Activated CD8-positive, alpha-beta memory T cell treated with anti-CD3 and anti-CD28 coated beads, Interleukin-2, amount 50 U/mL, for 48 hours (primary cell): ENCODE measurements around the gene CYB561D1.

Experiments
- DNase-seq: peaks from one replicate; pipeline ENCODE4 v3.0.0-alpha.2; 2020

CYB561D1 gene

DNA sequence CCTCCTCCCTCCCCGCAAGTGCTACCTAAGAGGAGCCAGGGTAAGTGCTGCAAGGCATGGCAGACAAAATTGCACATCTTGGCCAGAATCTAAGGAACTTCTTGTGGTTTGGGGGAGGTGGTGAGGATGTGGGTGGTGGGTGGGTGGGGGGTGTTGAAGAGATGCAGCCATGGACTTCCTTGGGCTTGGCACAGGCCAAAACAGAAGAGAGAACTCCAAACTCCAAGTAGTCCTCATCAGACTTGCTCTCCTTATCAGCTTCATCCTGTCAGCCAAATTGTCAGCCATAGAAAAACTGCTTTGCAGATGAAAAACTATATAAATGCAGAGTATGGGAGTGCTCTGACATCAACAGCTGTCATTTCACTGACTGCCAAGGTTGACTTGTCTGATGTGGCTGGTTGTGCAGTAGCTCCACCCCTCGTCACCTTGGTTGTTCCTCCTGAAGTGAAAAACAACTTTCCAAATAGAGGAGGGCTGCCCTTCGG is 8.5 kb downstream of the CYB561D1 start:
- no peak for DNase-seq

- DNase-seq, result peak; percentile 38
Measured at GRCh38 chr1:109503935-109504334, 10.0 kb downstream of the CYB561D1 start.

DNA sequence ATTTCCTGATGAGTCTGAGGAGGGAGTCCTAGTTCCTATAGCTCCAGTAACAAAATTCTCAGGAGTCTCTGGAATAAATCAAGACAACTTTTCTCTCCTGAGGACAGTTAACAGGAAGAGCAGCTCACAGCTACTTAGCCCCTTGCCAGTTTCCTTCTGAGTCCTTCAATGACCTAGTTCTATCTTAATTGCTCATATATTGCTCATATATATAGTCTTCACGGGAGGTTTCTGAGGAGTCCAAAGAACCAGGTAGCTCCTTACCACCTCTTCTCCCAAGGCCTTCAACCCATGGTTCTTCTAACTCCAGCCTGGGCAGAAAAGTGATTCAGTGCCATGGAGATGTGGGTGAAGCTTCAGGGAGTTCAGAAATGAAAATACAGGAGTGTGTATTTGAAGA is 11.1 kb downstream of the CYB561D1 start:
- no peak for DNase-seq

DNA sequence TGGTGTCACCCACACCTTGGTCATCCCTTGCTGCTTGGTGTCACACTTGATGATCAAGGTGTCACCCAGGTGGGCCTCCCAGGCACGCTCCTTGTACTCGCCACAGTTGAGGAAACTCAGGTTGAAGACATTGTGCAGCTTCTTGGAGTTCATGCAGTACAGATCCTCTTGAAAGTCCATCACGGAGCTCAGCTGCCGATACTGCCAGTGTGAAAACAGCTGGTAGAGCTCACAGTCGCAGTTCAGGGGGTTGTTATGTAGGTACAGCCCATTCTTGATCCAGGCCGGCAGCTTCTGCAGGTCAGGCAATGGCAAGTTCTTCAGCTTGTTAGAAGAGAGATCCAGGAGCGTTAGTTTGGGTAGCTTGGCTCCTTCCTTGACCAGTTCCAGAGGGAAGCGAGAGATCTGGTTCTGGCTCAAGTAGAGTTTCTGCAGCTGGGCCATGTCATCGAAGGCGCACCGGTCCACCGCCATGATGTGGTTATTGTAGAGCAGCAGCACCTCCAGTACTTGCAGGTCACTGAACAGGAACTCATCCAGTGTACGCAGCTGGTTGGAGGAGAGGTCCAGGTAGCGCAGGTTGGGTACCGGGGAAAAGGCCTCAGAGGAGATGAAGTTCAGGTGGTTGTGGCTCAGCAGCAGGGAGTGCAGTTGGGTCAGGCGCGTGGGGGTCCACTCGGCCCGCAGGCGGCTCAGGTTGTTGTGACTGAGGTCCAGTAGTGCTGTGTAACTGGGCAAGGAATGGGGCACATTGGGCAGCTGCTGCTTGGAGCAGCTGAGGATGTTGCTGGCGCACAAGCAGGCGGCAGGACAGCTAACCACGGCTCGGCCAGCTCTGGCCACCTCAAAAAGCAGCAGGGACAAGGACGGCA is 14.3 kb downstream of the CYB561D1 start:
- DNase-seq, result peak; percentile 50

- no peak for DNase-seq
Measured at GRCh38 chr1:109508873-109509175, 14.9 kb downstream of the CYB561D1 start.

DNA sequence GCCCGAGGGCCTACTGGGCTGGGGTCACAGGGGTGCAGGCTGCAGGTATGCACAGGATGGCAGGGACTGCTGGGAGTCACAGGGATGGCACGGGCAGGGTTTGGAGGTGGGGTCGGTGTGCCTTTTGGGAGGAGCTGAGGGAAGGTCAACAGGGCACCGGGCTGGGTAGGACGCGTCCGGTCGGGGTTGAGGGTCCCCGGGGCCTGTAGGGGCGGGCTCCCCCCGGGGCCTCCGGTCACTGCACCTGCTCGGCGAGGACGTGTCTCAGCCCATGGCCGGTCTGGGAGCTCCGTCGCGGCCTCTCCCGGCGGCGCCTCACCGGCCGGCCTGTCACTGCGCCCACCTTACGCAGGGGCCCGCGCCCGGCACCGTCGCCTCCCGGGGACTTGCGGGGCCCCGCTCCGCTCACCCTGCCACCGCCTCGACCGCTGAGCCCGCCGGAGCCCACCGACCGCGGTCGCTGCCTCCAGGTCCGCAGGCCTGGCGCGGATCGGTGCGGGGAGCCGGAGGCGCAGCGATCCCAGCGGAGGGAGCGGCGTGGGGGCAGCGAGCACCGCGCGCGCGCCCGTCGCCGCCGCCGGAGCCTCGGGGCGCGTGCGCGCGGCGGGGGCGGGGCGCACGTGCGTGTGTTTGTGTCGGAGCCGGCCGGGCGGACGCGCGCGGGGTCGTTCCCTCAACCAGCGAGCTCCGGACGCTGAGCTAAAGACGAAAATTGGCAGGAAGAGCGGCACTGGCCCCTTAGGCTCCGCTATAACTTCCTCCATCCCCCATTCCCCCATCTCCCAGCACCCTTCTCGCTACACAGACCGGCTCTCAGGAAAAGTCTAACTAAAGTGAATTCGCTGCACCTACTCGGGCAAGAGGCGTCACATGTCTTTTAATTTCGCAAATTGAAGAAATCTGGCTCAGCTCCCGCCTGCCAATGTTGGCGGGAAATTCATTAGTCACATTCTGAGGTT is 15.6 kb downstream of the CYB561D1 start, which contains the start of gene AMIGO1:
TSS of gene AMIGO1 (minus strand) at position 552 of the 959 bp plus-strand sequence. CDS start 815 bp downstream, outside the sequence.
- DNase-seq, result peak; percentile 83

- DNase-seq, result no peak
Measured at GRCh38 chr1:109513110-109513710, 19.3 kb downstream of the CYB561D1 start.

DNA sequence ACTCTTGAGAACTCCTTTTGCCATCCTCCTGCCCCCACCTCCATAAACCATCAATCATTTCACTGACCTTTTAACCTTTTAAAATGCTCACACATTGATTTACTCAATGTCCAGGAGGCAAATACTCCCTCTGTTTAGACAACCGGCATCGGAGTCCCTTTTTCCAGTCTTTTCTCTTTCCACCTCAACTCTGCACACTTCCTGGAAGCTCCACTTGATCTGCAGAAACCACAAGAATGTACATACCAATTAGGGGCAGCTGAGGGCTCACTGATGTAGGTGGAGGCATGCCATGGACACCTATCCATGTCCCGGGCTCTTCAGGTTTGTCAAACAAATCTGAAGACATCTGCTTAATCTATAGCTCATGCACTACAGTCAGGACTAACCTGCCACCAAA is 21.0 kb downstream of the CYB561D1 start:
- no peak for DNase-seq

GRCh38 chr1:109516872-109517271 is 23.0 kb downstream of the CYB561D1 start:
- no peak for DNase-seq

DNA sequence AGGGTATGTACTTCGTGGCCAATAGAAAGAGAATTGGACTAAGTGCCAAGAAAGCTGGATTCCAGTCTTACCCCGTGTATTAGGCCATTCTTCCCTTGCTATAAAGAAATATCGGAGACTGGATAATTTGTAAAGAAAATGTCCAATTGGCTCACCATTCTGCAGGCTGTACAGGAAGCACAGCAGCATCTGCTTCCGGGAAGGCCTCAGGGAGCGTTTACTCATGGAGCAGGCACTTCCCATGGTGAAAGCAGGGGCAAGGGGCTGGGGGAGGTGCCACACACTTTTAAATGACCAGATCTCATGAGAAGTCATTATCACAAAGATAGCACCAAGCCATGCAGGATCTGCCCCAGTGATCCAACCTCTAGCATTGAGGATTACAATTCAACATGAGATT is 23.4 kb downstream of the CYB561D1 start:
- no peak for DNase-seq

GRCh38 chr1:109521002-109521951 is 27.4 kb downstream of the CYB561D1 start:
- no peak for DNase-seq

GRCh38 chr1:109522026-109522425 is 28.1 kb downstream of the CYB561D1 start:
- no peak for DNase-seq

DNA sequence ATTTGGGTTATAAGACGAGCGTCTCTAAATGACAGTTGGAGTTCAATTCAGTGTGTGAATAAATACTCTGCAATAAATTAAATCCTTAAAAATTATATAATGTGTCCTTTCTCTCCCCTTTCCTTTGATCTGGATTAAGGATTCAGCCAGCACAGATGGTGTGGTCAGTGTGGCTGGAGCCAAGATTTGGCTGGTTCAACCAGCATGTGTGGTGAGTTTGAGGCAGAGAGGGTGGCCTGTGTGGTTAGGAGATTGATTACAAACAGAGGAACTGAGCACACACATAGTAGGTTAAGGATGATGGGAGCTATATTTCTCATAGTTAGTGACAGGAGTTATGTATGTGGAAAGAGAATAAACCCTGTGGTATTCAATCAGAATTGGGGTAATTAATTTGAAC is 29.8 kb downstream of the CYB561D1 start:
- no peak for DNase-seq

DNA sequence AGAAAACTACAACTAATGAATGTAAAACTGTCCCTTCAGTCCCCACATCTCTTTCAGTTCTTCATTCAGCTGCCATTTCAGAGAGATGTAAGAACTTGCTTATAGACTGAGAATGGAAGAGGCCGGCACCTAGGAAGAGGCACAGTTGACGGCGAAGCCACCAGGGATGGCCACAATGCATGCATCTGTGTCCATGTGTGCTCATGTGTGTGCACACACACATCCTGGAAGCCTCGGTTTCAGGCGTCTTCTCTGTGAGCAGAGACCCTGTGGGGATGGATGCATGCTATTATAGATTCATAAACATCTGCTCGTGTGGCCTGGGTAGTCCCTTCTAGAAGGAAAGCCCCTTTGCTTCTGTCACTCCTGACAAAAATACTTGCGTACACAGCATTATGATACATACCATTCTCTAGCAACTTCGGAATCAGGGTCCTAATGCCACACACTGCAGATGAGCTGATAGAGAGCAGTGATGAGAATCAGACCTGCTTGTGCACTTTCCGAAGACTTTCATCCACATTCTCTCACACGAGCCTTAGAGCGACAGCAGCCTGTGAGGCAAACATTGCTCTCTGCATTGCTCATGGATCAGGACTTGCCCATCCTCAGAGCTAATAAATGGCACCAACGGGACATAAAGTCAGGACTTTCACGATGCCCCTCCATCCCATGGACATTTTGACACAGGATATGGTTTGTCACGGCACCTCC is 33.4 kb downstream of the CYB561D1 start:
- no peak for DNase-seq

GRCh38 chr1:109527846-109528695 is 34.2 kb downstream of the CYB561D1 start:
- DNase-seq, result no peak

- DNase-seq, result no peak
Measured at GRCh38 chr1:109528712-109529111, 34.8 kb downstream of the CYB561D1 start.

DNA sequence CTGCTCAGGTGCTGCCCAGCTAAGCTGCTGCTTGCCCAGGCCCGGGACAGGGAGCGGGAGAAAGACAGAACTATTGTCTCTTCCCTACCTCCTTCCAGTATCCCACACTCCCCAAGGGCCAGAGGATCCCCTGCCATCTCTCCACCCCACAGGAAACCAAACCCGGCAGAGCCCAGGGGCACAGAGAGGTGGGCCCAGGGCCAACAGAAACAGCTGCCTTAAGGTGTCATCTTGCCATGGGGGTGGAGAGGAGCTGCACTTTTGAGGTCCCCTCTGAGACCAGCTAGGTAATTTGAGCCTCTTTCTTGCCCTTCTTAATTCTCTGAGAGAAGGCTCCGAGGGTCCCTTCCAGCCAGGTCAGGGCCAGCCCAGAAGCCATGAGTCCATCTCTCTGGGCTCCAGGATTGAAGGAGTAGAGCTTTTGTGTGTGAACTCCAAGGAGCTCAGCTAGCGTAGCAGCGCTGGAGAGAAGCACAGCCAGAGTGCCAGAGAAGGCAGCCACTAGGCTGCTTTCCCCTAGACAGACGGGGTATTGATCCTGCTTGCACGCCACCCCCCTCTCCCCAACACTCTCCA is 36.1 kb downstream of the CYB561D1 start:
- DNase-seq, result no peak

GRCh38 chr1:109530457-109531087 is 36.7 kb downstream of the CYB561D1 start:
- DNase-seq, result no peak

DNA sequence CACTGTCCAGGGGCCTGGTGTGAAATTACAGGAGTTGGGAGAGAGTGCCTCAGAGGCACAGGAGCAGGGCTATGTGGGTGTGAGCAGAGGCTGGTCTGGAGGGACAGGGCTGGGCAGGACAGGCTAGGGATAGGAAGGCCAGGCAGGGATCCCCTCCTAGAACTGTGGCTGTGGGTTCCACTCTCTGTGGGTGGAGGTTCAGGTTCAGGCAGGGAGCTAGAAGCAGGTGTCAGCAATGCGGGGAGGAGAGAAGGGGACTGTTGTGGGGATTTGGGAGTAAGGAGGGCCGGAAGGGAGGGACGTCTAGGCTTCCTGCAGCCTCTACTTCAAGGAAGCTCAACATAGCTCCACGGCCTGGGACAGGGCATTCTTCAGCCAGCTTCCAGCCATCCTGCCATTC is 37.5 kb downstream of the CYB561D1 start:
- DNase-seq, result no peak
